Stimulated activated CD4-positive, alpha-beta T cell treated with anti-CD3 and anti-CD28 coated beads, TNF-alpha, amount 100 ng/mL, for 1 hour (primary cell): Measurements from ENCODE around the gene KRT84.
"Not testable (repeated sequence)": the region's sequence is repeated elsewhere in the genome, so short reads cannot be mapped to it uniquely, and the experiment has no call there.

Source experiments
- DNase-seq, 3 donors: peaks; one replicate each; pipeline ENCODE4 v3.0.0-alpha.2; 2020; ENCODE audit warnings: low read depth in 3 of 3, low spot score in 1 of 3

Gene KRT84

DNA sequence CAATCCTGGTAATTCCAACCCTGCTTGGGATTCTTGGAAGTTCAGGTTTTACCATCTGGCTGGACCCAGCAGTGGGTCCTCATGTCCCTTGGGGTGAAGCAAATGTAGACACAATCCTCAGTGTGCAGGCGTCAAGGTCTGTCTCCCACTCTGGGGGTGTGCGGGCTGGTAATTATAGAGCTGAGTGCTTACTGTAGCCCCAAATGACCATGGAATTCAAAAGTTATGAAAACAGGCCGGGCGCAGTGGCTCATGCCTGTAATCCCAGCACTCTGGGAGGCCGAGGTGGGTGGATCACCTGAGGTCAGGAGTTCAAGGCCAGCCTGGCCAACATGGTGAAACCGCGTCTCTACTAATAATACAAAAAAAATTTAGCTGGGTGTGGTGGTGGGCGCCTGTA is 40.4 kb downstream of the KRT84 start:
- DNase-seq = not testable (repeated sequence)

DNA sequence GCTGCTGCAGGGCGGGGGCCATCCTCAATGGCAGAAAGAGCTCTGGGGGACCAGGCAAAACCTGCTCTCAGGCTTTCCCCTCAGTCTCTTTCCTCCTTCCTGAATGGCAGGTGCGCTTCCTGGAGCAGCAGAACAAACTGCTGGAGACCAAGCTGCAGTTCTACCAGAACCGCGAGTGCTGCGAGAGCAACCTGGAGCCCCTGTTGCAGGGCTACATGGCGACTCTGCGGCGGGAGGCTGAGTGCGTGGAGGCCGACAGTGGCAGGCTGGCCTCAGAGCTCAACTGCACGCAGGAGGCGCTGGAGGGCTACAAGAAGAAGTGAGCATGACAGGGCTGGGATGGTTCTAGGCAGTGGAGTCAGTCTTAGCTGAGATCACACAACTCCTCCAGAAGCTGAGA is 41.3 kb downstream of the KRT84 start:
- no peak for DNase-seq

DNA sequence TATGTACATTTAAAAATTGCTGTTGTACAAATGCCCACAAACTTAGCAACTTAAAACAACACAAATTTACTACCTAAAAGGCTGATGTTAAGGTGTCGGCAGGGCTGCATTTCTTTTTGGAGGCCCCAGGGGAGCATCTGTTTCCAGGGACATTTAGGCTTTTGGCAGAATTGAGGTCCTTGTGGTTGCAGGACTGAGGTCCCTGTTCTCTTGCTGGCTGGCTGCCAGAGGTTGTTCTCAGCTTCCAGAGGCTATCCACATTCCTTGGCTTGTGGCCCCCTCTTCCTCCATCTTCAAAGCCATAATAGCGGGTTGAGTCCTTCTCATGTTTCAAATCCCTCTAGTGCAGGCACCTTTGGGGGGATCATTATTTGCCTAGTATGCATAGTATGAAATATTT is 41.9 kb downstream of the KRT84 start:
- DNase-seq = no peak

DNA sequence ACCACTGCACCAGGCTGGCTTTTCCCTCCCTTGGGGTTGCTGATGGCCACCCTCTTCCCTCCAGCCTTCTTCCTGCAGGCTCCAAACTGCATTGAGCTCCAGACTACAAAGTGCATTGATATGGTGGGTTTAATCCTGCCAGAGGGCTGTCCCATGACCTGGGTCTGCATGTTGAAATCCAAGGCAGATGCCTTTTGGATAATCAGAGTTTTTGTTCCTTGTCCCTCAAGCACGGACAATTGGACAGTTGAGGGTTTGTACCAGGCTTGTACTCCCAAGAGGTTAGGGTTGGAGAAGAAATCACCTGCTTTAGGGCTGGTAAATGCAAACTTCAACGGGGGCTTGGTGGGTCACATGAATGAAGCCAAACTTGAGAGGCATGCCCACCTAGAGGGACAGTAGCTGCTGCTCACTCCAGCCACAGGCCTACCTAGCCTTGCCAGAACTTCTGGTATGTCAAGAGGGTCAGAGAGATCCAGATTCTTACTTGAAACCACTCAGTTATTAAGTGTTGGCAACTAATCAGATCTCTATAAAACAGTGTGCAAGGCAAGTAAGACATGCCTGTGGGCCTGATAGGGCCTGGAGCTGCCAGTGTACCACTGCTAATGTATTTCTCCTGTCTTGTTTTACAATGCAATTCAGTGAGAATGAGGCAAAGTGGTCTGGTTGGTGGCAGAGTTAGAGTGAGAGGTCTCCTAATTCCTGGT is 42.5 kb downstream of the KRT84 start:
- no peak for DNase-seq

- DNase-seq = no peak
Measured at GRCh38 chr12:52341066-52341580, 44.3 kb downstream of the KRT84 start.

- no peak for DNase-seq
Measured at GRCh38 chr12:52338241-52338960, 47.1 kb downstream of the KRT84 start.

DNA sequence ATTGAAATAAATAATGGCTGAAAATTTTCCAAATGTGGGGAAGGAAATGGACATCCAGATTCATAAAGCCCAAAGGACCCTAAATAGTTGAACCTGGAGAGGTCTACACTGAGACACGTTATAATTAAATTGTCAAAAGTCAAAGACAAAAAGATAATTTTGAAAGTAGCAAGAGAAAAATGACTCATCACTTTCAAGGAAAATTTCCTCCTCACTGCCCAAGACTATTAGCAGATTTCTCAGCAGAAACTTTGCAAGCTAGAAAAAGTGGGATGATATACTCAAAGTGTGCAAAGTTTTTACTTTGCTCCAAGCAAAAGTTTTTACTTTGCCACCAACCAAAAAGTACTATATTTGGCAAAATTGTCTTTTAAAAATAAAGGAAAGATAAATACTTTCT is 48.4 kb downstream of the KRT84 start:
- no peak for DNase-seq

- DNase-seq = no peak
Measured at GRCh38 chr12:52336641-52337040, 48.8 kb downstream of the KRT84 start.

DNA sequence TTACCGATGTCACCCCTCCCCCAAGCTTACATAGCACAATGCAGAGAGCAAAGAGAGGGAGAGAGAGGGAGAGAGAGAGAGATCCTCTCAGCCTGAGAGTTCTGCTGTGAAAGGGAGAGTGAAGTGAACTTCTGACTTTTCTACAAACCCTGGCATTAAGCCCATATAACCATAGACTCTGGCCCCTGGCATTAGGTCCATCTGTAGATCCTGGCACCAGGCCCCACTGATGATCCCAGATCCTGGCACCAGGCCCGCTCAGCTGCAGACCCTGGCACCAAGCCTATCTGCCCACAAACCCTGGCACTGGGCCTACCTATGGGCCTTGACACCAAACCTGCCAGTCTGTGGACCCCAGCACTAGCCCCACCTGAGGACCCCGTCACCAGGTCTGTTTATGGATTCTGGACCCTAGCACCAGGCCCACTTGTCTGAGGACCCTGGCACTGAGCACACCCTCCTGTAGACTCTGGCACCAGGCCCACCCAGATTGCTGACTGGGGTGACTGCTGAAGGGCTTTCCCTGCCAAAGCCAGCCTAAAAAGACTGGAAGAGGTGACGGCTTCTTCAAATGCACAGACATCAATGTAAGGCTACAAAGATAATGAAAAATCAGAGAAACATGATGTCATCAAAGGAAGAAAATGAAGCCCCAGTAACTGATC is 49.7 kb downstream of the KRT84 start:
- DNase-seq = no peak

DNA sequence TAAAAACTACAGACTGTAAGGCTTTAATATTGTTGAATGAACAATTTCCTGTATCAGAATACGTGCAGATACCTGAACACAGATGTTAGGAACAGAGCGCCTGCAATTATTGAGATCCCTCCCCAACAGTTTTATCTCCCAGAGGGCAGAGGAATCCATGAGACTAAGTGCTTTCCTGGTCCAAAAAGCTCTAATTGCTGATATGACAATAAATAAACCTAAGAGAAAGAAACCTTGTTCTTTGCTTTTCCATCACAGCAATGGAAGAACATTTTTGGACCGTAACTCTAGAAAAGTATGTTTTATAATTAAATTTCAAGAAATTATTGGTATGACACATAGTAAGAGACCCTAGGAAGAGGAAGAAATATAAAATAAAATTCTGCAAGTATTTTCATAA is 51.3 kb downstream of the KRT84 start:
- no peak for DNase-seq

- no peak for DNase-seq
Measured at GRCh38 chr12:52333321-52333720, 52.1 kb downstream of the KRT84 start.

- no peak for DNase-seq
Measured at GRCh38 chr12:52332381-52332780, 53.1 kb downstream of the KRT84 start.

GRCh38 chr12:52331833-52332232 is 53.6 kb downstream of the KRT84 start:
- DNase-seq = no peak

GRCh38 chr12:52331039-52331438 is 54.4 kb downstream of the KRT84 start:
- no peak for DNase-seq

GRCh38 chr12:52327830-52328500 is 57.5 kb downstream of the KRT84 start:
- DNase-seq = no peak
